Measurements from ENCODE around the gene ADGRG7. TPM values are rescaled to one million over a fixed set of nuclear protein-coding genes. Genes with fewer than 3 reads are reported as not detected.

ADGRG7 gene
- total RNA-seq, 6 experiments from 2014 or later, result not detected

DNA sequence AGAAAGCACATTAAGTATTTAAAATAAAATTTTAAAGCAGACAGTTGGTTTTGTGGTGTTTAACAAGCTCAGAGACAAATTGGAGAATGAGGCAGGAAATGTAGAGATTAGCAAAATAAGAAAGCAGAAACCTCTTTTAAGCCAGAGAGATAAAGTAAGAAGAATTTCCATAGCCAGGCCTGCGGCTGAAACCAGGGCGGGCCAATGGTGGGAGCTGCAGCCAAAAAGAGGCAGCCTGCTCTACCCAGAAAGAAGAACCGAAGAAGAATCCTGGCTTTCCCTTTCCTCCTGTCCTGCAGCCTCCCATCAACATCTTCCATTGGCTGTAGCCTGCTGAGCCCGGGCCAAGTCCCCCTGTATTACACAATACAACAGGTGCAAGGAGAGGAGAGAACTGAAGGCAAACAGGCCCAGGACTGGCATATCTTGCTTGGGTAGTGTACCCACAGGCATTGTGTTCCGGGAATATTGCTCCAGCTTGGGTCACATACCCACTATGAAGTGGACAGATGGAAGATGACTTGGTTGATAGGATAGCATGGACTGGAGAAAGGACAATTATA is 88.4 kb downstream of the ADGRG7 start:
- Mint-ChIP-seq H3K4me1 (ENCODE audit: low read depth) (peaks cover 19% of the 10 kb centered on the region), H3K9me3 (no peaks in the 10 kb centered on the region), H3K36me3 (ENCODE audit: low read depth) (no peaks in the 10 kb centered on the region), H3K4me3 (no peak overlapping the region), H3K27ac (no peak overlapping the region), H3K27me3 (ENCODE audit: insufficient read depth) (peaks cover 4% of the 10 kb centered on the region)
- no peak for DNase-seq
- TF ChIP-seq, protein P1, sequence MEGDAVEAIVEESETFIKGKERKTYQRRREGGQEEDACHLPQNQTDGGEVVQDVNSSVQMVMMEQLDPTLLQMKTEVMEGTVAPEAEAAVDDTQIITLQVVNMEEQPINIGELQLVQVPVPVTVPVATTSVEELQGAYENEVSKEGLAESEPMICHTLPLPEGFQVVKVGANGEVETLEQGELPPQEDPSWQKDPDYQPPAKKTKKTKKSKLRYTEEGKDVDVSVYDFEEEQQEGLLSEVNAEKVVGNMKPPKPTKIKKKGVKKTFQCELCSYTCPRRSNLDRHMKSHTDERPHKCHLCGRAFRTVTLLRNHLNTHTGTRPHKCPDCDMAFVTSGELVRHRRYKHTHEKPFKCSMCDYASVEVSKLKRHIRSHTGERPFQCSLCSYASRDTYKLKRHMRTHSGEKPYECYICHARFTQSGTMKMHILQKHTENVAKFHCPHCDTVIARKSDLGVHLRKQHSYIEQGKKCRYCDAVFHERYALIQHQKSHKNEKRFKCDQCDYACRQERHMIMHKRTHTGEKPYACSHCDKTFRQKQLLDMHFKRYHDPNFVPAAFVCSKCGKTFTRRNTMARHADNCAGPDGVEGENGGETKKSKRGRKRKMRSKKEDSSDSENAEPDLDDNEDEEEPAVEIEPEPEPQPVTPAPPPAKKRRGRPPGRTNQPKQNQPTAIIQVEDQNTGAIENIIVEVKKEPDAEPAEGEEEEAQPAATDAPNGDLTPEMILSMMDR (IDR thresholded peaks at IDR 0.05), result no peak

DNA sequence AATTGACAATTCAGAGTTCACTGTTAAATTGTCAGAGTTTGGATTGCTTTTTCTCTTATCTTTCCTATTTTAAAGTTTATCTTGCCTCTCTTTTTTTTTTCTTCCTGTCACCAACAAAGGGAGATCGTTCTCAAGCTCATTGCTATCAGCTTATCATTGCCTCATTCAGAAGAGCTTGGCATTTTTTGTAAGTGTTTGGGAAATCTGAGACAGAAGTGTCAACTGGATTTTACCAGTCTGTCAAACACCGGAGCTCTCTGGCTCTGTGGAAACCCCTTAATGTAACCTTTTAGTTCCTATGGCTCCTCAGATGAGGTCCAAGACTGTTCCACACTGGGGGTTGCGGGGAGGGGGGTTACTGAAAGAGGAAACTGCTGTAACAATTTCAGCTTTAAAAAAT is 89.3 kb downstream of the ADGRG7 start:
- Mint-ChIP-seq H3K4me1 (ENCODE audit: low read depth) (peaks cover 19% of the 10 kb centered on the region), H3K27ac (no peak overlapping the region), H3K9me3 (no peaks in the 10 kb centered on the region), H3K36me3 (ENCODE audit: low read depth) (no peaks in the 10 kb centered on the region), H3K4me3 (no peak overlapping the region), H3K27me3 (ENCODE audit: insufficient read depth) (peaks cover 4% of the 10 kb centered on the region)
- no peak for DNase-seq
- TF ChIP-seq, protein P1 (IDR thresholded peaks at IDR 0.05), result no peak

DNA sequence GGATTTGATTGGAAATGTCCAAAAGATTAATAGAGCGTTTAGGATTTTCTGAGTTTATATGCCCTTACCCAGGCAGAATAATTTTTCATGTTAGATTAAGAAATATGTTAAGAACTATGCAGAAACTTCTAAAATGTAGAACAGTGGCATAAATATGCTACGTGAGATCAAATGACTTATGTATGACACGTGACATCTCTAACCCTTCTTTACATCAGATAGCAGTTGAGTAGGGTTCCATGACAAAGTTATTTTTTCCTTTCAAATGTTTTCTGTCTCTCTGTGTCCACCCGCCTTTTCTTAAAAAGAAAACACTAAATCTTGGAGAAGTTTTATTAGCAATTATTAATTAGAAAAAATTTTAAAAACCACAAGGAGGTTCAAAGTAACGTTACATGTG is 91.3 kb downstream of the ADGRG7 start:
- Mint-ChIP-seq H3K4me3 (no peak overlapping the region), H3K9me3 (no peaks in the 10 kb centered on the region), H3K4me1 (ENCODE audit: low read depth) (peaks cover 17% of the 10 kb centered on the region), H3K27me3 (ENCODE audit: insufficient read depth) (peaks cover 2% of the 10 kb centered on the region), H3K36me3 (ENCODE audit: low read depth) (no peaks in the 10 kb centered on the region), H3K27ac (no peak overlapping the region)
- TF ChIP-seq, protein P1 (IDR thresholded peaks at IDR 0.05), result no peak
- no peak for DNase-seq

DNA sequence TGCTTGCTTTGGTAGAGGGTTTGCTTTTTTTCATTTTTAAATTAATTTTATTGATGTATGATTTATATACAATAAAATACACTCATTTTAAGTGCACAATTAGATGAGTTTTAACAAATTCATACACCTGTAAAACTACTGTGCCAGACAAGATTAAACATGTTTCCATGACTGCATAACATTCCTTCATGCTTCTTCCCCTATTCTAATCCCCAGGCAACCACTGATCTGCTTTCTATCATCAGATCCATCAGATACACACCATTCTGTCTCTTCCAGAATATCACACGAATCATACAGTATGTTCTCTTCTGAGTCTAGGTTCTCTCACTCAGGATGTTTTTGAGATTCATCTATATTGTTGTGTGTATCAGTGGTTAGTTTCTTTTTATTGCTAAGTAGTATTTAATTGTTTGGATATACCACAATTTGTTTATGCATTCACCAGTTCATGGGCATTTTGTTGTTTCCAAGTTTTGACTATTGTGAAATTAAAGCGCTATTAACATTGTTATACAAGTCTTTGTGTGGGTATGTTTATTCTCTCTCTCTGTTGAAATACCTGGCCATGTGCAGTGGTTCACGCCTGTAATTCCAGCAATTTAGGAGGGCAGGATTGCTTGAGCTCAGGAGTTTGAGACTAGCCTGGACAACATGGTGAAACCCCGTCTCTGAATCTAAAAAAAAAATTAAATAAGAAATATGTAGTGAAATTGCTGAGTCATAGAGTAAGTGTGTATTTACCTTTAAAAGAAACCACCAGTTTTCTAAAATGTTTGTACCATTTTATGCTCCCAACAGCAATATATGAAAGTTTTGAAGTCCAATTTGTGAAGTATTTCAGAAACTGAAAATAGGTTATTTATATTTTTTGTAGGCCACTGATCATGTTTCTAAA is 92.9 kb downstream of the ADGRG7 start:
- H3K4me3 Mint-ChIP-seq, result no peak overlapping the region
- H3K27ac Mint-ChIP-seq, result no peak overlapping the region
- DNase-seq, result no peak
- H3K4me1 Mint-ChIP-seq (ENCODE audit: low read depth), result peaks cover 21% of the 10 kb centered on the region
- peaks cover 2% of the 10 kb centered on the region for H3K27me3 Mint-ChIP-seq (ENCODE audit: insufficient read depth)
- H3K36me3 Mint-ChIP-seq (ENCODE audit: low read depth), result no peaks in the 10 kb centered on the region
- no peaks in the 10 kb centered on the region for H3K9me3 Mint-ChIP-seq
- TF ChIP-seq, protein P1 (IDR thresholded peaks at IDR 0.05), result no peak

DNA sequence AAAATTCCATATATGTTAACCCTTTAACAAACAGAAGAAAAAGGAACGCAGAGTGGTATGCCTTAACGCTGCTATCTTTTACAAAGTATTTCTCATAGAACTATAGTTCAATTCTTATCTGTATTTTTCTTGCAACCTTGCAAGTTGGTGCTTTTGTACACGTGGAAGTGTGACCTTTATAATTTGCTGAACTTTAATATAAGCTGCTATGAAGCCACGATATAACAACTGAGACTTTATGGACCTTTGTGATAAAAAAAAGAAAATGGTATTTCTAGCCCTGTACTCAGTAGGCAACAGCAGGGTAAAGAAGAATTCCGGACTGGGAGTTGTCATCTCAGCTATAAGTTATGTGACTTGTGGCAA is 93.6 kb downstream of the ADGRG7 start:
- DNase-seq, result no peak
- TF ChIP-seq, protein P1 (IDR thresholded peaks at IDR 0.05), result no peak
- Mint-ChIP-seq H3K4me3 (no peak overlapping the region), H3K9me3 (no peaks in the 10 kb centered on the region), H3K27me3 (ENCODE audit: insufficient read depth) (peaks cover 2% of the 10 kb centered on the region), H3K4me1 (ENCODE audit: low read depth) (peaks cover 21% of the 10 kb centered on the region), H3K36me3 (ENCODE audit: low read depth) (no peaks in the 10 kb centered on the region), H3K27ac (no peak overlapping the region)
